ENCODE results near the gene ARL6IP1. TPM values are rescaled to one million over a fixed set of nuclear protein-coding genes. Genes with fewer than 3 reads are reported as not detected.
"Not testable (repeated sequence)": the region's sequence is repeated elsewhere in the genome, so short reads cannot be mapped to it uniquely, and the experiment has no call there.

ARL6IP1 gene
- total RNA-seq, 1 donor from 2014 or later = 129 TPM

GRCh38 chr16:18788828-18789514 lies 12.4 kb downstream of the ARL6IP1 start:
- H3K36me3 ChIP-seq (ENCODE audit: control insufficient read depth in 3 of 3, insufficient read depth in 3 of 3, low read length in 3 of 3) = peaks cover 38 to 47% (median 47%) of the 10 kb centered on the region in 3 donors
- no peaks in the 10 kb centered on the region for H3K27me3 ChIP-seq (ENCODE audit: control insufficient read depth in 3 of 3, insufficient read depth in 3 of 3, low read length in 3 of 3)
- no peaks in the 10 kb centered on the region for H3K9me3 ChIP-seq (ENCODE audit: control insufficient read depth in 3 of 3, low read length in 3 of 3)
- peak overlapping the region; percentile 95 to 97 (median 97) for H3K9ac ChIP-seq (ENCODE audit: low read depth in 1 of 3, low read length in 3 of 3)
- peak overlapping the region; percentile 84 for H3K27ac ChIP-seq (ENCODE audit: low read depth, low read length)
- H3K4me1 ChIP-seq (ENCODE audit: control insufficient read depth in 3 of 3, insufficient read depth in 3 of 3, low read length in 3 of 3) = peaks cover 49 to 60% (median 51%) of the 10 kb centered on the region in 3 donors
- H3K4me3 ChIP-seq (ENCODE audit: low read length in 3 of 3) = peak overlapping the region; percentile 91 to 99 (median 99)

DNA sequence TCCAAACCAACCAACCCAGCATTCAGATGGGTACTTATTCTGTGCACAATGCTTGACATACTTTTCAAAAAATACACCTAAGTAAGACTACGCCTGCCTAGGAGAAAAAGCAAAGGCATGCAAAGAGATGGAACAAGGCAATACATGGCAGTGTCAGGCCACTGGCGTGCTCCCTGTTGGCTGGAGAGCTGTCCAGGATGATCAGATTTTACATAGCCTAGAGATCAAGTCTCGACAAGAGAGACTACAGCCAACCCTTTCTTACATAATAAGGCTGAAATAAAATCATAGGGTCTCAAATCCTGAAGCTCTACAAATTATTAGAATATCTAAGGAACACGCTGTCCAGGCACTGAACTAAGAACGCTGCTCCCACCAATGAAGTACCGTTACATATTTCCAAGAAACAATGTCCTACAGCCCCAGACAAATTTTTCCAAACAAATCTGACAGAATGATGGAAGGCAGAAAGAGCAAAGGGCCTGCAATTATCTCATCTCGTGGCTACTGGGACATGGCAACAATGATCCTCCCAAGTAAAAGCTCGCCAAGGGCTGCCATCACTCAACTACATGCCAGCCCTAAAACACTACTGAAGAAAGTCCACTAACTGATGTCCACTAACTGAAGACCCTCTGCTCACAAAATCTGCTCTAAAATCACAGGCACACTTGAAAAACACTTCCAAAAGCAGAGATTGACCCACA lies 16.3 kb downstream of the ARL6IP1 start:
- peak overlapping the region in 2 of 3 donors; percentile 37 to 40 for H3K9ac ChIP-seq (ENCODE audit: low read depth in 1 of 3, low read length in 3 of 3)
- H3K9me3 ChIP-seq (ENCODE audit: control insufficient read depth in 3 of 3, low read length in 3 of 3) = no peaks in the 10 kb centered on the region
- peak overlapping the region; percentile 8 to 36 (median 18) for H3K4me3 ChIP-seq (ENCODE audit: low read length in 3 of 3)
- H3K36me3 ChIP-seq (ENCODE audit: control insufficient read depth in 3 of 3, insufficient read depth in 3 of 3, low read length in 3 of 3) = peaks cover 39 to 46% (median 45%) of the 10 kb centered on the region in 3 donors
- no peaks in the 10 kb centered on the region for H3K27me3 ChIP-seq (ENCODE audit: control insufficient read depth in 3 of 3, insufficient read depth in 3 of 3, low read length in 3 of 3)
- peaks cover 55 to 78% (median 64%) of the 10 kb centered on the region in 3 donors for H3K4me1 ChIP-seq (ENCODE audit: control insufficient read depth in 3 of 3, insufficient read depth in 3 of 3, low read length in 3 of 3)
- H3K27ac ChIP-seq (ENCODE audit: low read depth, low read length) = peak overlapping the region; percentile 17

- H3K9ac ChIP-seq (ENCODE audit: low read depth in 1 of 3, low read length in 3 of 3) = peak overlapping the region in 1 of 3 donors; percentile 45
- H3K27me3 ChIP-seq (ENCODE audit: control insufficient read depth in 3 of 3, insufficient read depth in 3 of 3, low read length in 3 of 3) = no peaks in the 10 kb centered on the region
- no peak overlapping the region for H3K4me3 ChIP-seq (ENCODE audit: low read length in 3 of 3)
- H3K9me3 ChIP-seq (ENCODE audit: control insufficient read depth in 3 of 3, low read length in 3 of 3) = no peaks in the 10 kb centered on the region
- peak overlapping the region; percentile 30 for H3K27ac ChIP-seq (ENCODE audit: low read depth, low read length)
- H3K36me3 ChIP-seq (ENCODE audit: control insufficient read depth in 3 of 3, insufficient read depth in 3 of 3, low read length in 3 of 3) = peaks cover 39 to 46% (median 45%) of the 10 kb centered on the region in 3 donors
- H3K4me1 ChIP-seq (ENCODE audit: control insufficient read depth in 3 of 3, insufficient read depth in 3 of 3, low read length in 3 of 3) = peaks cover 50 to 65% (median 58%) of the 10 kb centered on the region in 3 donors
Measured at GRCh38 chr16:18783430-18784341, 17.7 kb downstream of the ARL6IP1 start.

- Histone ChIP-seq H3K27ac (ENCODE audit: low read depth, low read length) (no peak overlapping the region), H3K4me3 (ENCODE audit: low read length in 3 of 3) (no peak overlapping the region), H3K9me3 (ENCODE audit: control insufficient read depth in 3 of 3, low read length in 3 of 3) (no peaks in the 10 kb centered on the region), H3K36me3 (ENCODE audit: control insufficient read depth in 3 of 3, insufficient read depth in 3 of 3, low read length in 3 of 3) (peaks cover 39 to 44% (median 41%) of the 10 kb centered on the region in 3 donors), H3K9ac (ENCODE audit: low read depth in 1 of 3, low read length in 3 of 3) (no peak overlapping the region), H3K4me1 (ENCODE audit: control insufficient read depth in 3 of 3, insufficient read depth in 3 of 3, low read length in 3 of 3) (peaks cover 44 to 57% (median 49%) of the 10 kb centered on the region in 3 donors), H3K27me3 (ENCODE audit: control insufficient read depth in 3 of 3, insufficient read depth in 3 of 3, low read length in 3 of 3) (no peaks in the 10 kb centered on the region)
Measured at GRCh38 chr16:18782697-18783429, 18.5 kb downstream of the ARL6IP1 start.

DNA sequence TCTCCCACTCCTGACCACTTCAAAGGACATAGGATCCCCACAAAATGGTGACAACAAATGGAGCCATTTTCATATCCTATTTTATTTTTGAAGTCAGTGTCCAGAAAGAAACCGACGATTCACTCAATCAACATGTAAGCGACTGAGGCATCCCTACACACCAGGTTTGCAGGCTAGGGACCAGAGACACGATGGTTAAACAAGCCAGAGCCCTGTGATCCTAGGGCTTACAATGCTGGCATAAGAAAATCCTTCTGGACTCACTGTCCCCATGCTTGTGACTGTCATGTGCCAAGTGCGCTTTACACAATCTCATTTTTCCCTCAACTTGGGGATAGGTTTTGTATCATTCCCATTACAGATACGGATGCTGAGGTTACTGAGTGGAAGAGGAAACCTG lies 20.1 kb downstream of the ARL6IP1 start:
- not testable (repeated sequence) for H3K9ac ChIP-seq (ENCODE audit: low read depth in 1 of 3, low read length in 3 of 3); H3K9me3 ChIP-seq (ENCODE audit: control insufficient read depth in 3 of 3, low read length in 3 of 3); H3K27ac ChIP-seq (ENCODE audit: low read depth, low read length); H3K4me3 ChIP-seq (ENCODE audit: low read length in 3 of 3); H3K27me3 ChIP-seq (ENCODE audit: control insufficient read depth in 3 of 3, insufficient read depth in 3 of 3, low read length in 3 of 3)
- peaks cover 31 to 34% (median 33%) of the 10 kb centered on the region in 3 donors for H3K36me3 ChIP-seq (ENCODE audit: control insufficient read depth in 3 of 3, insufficient read depth in 3 of 3, low read length in 3 of 3)
- H3K4me1 ChIP-seq (ENCODE audit: control insufficient read depth in 3 of 3, insufficient read depth in 3 of 3, low read length in 3 of 3) = peaks cover 29 to 41% (median 36%) of the 10 kb centered on the region in 3 donors

DNA sequence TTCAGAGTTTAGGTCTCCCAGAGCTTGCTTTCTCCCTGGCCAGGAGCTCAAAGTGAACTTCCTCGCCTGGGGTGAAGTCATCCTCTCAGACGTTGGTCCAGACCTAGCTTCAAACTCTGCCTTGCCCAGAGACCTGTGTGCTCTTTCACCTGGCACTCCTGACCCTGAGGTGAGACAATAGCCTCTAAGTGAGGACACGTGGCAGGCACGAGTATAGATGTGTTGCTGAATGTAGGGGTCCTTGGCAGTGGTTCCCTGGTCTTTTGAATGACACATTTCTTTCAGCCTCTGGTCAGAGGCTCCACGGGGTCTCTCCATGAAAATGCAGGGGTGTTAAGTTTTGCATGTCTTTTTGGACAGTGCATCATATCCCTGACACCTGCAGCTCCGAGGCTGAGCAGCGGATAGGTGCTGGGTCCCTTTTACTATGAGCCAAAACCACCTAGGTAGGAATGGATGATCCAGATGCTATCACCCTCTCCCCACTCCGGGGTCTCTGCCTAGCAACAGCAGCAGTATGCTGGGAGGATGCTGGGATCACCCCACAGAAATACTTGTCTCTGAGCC lies 20.8 kb downstream of the ARL6IP1 start:
- H3K36me3 ChIP-seq (ENCODE audit: control insufficient read depth in 3 of 3, insufficient read depth in 3 of 3, low read length in 3 of 3) = peaks cover 26 to 27% (median 27%) of the 10 kb centered on the region in 3 donors
- not testable (repeated sequence) for H3K9me3 ChIP-seq (ENCODE audit: control insufficient read depth in 3 of 3, low read length in 3 of 3); H3K27ac ChIP-seq (ENCODE audit: low read depth, low read length); H3K9ac ChIP-seq (ENCODE audit: low read depth in 1 of 3, low read length in 3 of 3); H3K27me3 ChIP-seq (ENCODE audit: control insufficient read depth in 3 of 3, insufficient read depth in 3 of 3, low read length in 3 of 3); H3K4me3 ChIP-seq (ENCODE audit: low read length in 3 of 3)
- peaks cover 22 to 34% (median 29%) of the 10 kb centered on the region in 3 donors for H3K4me1 ChIP-seq (ENCODE audit: control insufficient read depth in 3 of 3, insufficient read depth in 3 of 3, low read length in 3 of 3)

GRCh38 chr16:18777664-18778063 lies 23.7 kb downstream of the ARL6IP1 start:
- not testable (repeated sequence) for H3K9ac ChIP-seq (ENCODE audit: low read depth in 1 of 3, low read length in 3 of 3); H3K4me3 ChIP-seq (ENCODE audit: low read length in 3 of 3); H3K36me3 ChIP-seq (ENCODE audit: control insufficient read depth in 3 of 3, insufficient read depth in 3 of 3, low read length in 3 of 3); H3K27ac ChIP-seq (ENCODE audit: low read depth, low read length); H3K4me1 ChIP-seq (ENCODE audit: control insufficient read depth in 3 of 3, insufficient read depth in 3 of 3, low read length in 3 of 3); H3K27me3 ChIP-seq (ENCODE audit: control insufficient read depth in 3 of 3, insufficient read depth in 3 of 3, low read length in 3 of 3); H3K9me3 ChIP-seq (ENCODE audit: control insufficient read depth in 3 of 3, low read length in 3 of 3)

GRCh38 chr16:18776334-18776733 lies 25.0 kb downstream of the ARL6IP1 start:
- H3K27ac ChIP-seq (ENCODE audit: low read depth, low read length); H3K36me3 ChIP-seq (ENCODE audit: control insufficient read depth in 3 of 3, insufficient read depth in 3 of 3, low read length in 3 of 3); H3K9me3 ChIP-seq (ENCODE audit: control insufficient read depth in 3 of 3, low read length in 3 of 3); H3K9ac ChIP-seq (ENCODE audit: low read depth in 1 of 3, low read length in 3 of 3); H3K27me3 ChIP-seq (ENCODE audit: control insufficient read depth in 3 of 3, insufficient read depth in 3 of 3, low read length in 3 of 3); H3K4me1 ChIP-seq (ENCODE audit: control insufficient read depth in 3 of 3, insufficient read depth in 3 of 3, low read length in 3 of 3); H3K4me3 ChIP-seq (ENCODE audit: low read length in 3 of 3): not testable (repeated sequence)

GRCh38 chr16:18774651-18775050 lies 26.7 kb downstream of the ARL6IP1 start:
- not testable (repeated sequence) for H3K27ac ChIP-seq (ENCODE audit: low read depth, low read length); H3K27me3 ChIP-seq (ENCODE audit: control insufficient read depth in 3 of 3, insufficient read depth in 3 of 3, low read length in 3 of 3); H3K36me3 ChIP-seq (ENCODE audit: control insufficient read depth in 3 of 3, insufficient read depth in 3 of 3, low read length in 3 of 3); H3K4me1 ChIP-seq (ENCODE audit: control insufficient read depth in 3 of 3, insufficient read depth in 3 of 3, low read length in 3 of 3); H3K9me3 ChIP-seq (ENCODE audit: control insufficient read depth in 3 of 3, low read length in 3 of 3); H3K4me3 ChIP-seq (ENCODE audit: low read length in 3 of 3); H3K9ac ChIP-seq (ENCODE audit: low read depth in 1 of 3, low read length in 3 of 3)

Measured in skeletal muscle tissue (tissue), 4 donors.